ENCODE data around the gene CCDC27.

Gene CCDC27

GRCh38 chr1:3759796-3760195, 7.5 kb downstream of the CCDC27 start:
- no peak for DNase-seq (ENCODE audit: low spot score)

- DNase-seq (ENCODE audit: low spot score), result no peak
Observed at GRCh38 chr1:3761296-3762010, 9.2 kb downstream of the CCDC27 start.

GRCh38 chr1:3762151-3762872, 10.1 kb downstream of the CCDC27 start:
- no peak for DNase-seq (ENCODE audit: low spot score)

- DNase-seq (ENCODE audit: low spot score), result no peak
Observed at GRCh38 chr1:3762873-3763228, 10.6 kb downstream of the CCDC27 start.

- no peak for DNase-seq (ENCODE audit: low spot score)
Observed at GRCh38 chr1:3763351-3764125, 11.3 kb downstream of the CCDC27 start.

GRCh38 chr1:3767328-3767925, 15.2 kb downstream of the CCDC27 start:
- peak; percentile 62 for DNase-seq (ENCODE audit: low spot score)

- DNase-seq (ENCODE audit: low spot score), result no peak
Observed at GRCh38 chr1:3768811-3769390, 16.7 kb downstream of the CCDC27 start.

- no peak for DNase-seq (ENCODE audit: low spot score)
Observed at GRCh38 chr1:3770047-3770765, 18.0 kb downstream of the CCDC27 start.

GRCh38 chr1:3771108-3772026, 19.1 kb downstream of the CCDC27 start:
- DNase-seq (ENCODE audit: low spot score), result peak; percentile 72

GRCh38 chr1:3772027-3772714, 19.9 kb downstream of the CCDC27 start:
- DNase-seq (ENCODE audit: low spot score), result peak; percentile 100

- no peak for DNase-seq (ENCODE audit: low spot score)
Observed at GRCh38 chr1:3772715-3773571, 20.7 kb downstream of the CCDC27 start, which contains the start of gene SMIM1. TSS of gene SMIM1 (plus strand) at chr1:3772749. CDS start at chr1:3775374, 2,625 bp downstream.

GRCh38 chr1:3773572-3774275, 21.5 kb downstream of the CCDC27 start:
- DNase-seq (ENCODE audit: low spot score), result no peak

- DNase-seq (ENCODE audit: low spot score), result no peak
Observed at GRCh38 chr1:3774276-3774945, 22.2 kb downstream of the CCDC27 start.

GRCh38 chr1:3774946-3775489, 22.8 kb downstream of the CCDC27 start:
- no peak for DNase-seq (ENCODE audit: low spot score)

GRCh38 chr1:3775490-3776230, 23.4 kb downstream of the CCDC27 start:
- DNase-seq (ENCODE audit: low spot score), result peak; percentile 84

GRCh38 chr1:3776231-3776961, 24.1 kb downstream of the CCDC27 start:
- DNase-seq (ENCODE audit: low spot score), result no peak
